GF-D8 (cell line): Measurements from ENCODE around the gene SMAD3.

Experiments
- DNase-seq: peaks from one replicate; lab custom pipeline; 2025; lab: John Stamatoyannopoulos, UW

SMAD3 gene

GRCh38 chr15:67232591-67232990 lies 167.2 kb downstream of the SMAD3 start:
- no peak for DNase-seq

DNA sequence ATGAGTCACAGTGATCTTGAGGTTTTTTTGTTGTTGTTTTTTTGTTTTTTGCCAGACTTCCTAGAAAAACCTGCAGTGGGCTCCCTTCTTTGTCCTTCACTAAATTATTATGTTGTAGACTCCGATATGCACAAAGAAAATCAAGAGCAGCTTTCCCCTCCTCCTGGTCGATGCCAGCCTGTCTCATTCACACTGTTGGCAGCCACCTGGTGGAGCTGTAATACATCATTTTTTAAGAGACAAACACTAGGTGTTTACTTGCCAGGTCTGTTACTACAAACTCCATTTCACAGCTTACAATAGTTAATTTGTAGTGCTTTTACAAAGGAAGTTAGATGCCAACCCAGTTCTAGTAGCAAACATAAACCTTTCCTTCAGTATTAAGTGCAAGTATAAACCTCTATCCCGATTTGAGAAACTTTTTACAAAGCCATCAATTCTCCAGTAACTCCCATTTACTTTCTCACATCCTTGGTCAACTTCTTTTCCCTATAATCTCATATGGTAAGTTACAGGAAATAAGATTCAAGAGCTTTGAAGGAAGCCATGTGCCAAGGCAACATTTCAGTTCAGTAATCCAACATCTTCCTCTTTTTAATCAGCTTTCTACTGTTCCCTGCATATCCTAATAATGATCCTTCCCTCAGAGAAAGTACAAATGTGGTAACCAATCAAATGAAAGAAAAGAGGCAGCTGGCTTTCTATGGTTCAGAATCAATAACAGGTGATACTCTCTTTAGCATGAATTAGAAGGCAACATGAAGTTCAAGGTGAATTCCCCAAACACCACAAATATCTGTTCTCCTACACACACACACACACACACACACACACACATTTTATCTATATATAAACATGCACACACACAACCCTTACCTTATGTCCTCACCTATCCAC lies 175.1 kb downstream of the SMAD3 start:
- DNase-seq: peak; percentile 36

- DNase-seq: no peak
Measured at GRCh38 chr15:67241132-67241855, 175.9 kb downstream of the SMAD3 start.

- DNase-seq: peak; percentile 76
Measured at GRCh38 chr15:67242708-67243111, 177.3 kb downstream of the SMAD3 start.
